ENCODE measurements around the gene NCBP1. TPM values are rescaled to one million over a fixed set of nuclear protein-coding genes. Genes with fewer than 3 reads are reported as not detected.

NCBP1 gene
- total and polyA plus RNA-seq, 5 experiments from 2014 or later, result 17.9 to 43.6 (median 19.7) TPM

- no peak for DNase-seq
- no peak for ATAC-seq
- Mint-ChIP-seq H3K36me3 (peaks cover 0 to 20% (median 0%) of the 10 kb centered on the region in 3 donors), H3K4me1 (peaks cover 30 to 55% (median 48%) of the 10 kb centered on the region in 4 donors), H3K27me3 (no peaks in the 10 kb centered on the region), H3K4me3 (no peak overlapping the region), H3K27ac (peak overlapping the region in 2 of 10 donors; percentile 51 to 66), H3K9me3 (no peaks in the 10 kb centered on the region)
- POLR2A ChIA-PET, result no interaction called here
These were observed 3.0 kb upstream of the NCBP1 start for GRCh38 chr9:97630591-97630990.

- peak overlapping the region; percentile 90 to 100 (median 98) for H3K4me3 Mint-ChIP-seq
- POLR2A ChIA-PET, result interaction anchor here (0.7 to 4.8 kb wide), 14 partner anchors 13 to 1066 kb away, joined by 3 to 30 read pairs (median 4); partner anchors contain the start of genes ANP32B, TBC1D2, TDRD7 and TRMO
- H3K27ac Mint-ChIP-seq, result peak overlapping the region; percentile 95 to 100 (median 99)
- DNase-seq (peak in 4 of 10 donors; percentile 4 to 25 (median 10)), ATAC-seq (no peak)
- peaks cover 0 to 17% (median 0%) of the 10 kb centered on the region in 3 donors for H3K36me3 Mint-ChIP-seq
- H3K9me3 Mint-ChIP-seq, result no peaks in the 10 kb centered on the region
- no peaks in the 10 kb centered on the region for H3K27me3 Mint-ChIP-seq
- peaks cover 37 to 69% (median 59%) of the 10 kb centered on the region in 4 donors for H3K4me1 Mint-ChIP-seq
These were observed 1.2 kb upstream of the NCBP1 start for GRCh38 chr9:97632248-97632984.

GRCh38 chr9:97633859-97634490 lies 354 bp downstream of the NCBP1 start:
- peak in 3 of 10 donors; percentile 25 to 43 (median 41) for DNase-seq
- peak; percentile 0 for ATAC-seq
- POLR2A ChIA-PET, result interaction anchor here (0.7 to 4.8 kb wide), 16 partner anchors 12 to 857 kb away, joined by 3 to 30 read pairs (median 4); partner anchors contain the start of genes ANP32B, CORO2A, TBC1D2 and TDRD7
- Mint-ChIP-seq H3K4me1 (peaks cover 43 to 81% (median 67%) of the 10 kb centered on the region in 4 donors), H3K36me3 (peaks cover 0 to 18% (median 0%) of the 10 kb centered on the region in 3 donors), H3K4me3 (peak overlapping the region; percentile 90 to 100 (median 98)), H3K27me3 (no peaks in the 10 kb centered on the region), H3K27ac (peak overlapping the region; percentile 95 to 100 (median 99)), H3K9me3 (no peaks in the 10 kb centered on the region)

- ATAC-seq (no peak), DNase-seq (no peak)
- peak overlapping the region in 9 of 10 donors; percentile 29 to 100 (median 98) for H3K27ac Mint-ChIP-seq
- H3K4me1 Mint-ChIP-seq, result peaks cover 43 to 82% (median 69%) of the 10 kb centered on the region in 4 donors
- no peaks in the 10 kb centered on the region for H3K9me3 Mint-ChIP-seq
- H3K36me3 Mint-ChIP-seq, result peaks cover 0 to 19% (median 0%) of the 10 kb centered on the region in 3 donors
- H3K27me3 Mint-ChIP-seq, result no peaks in the 10 kb centered on the region
- peak overlapping the region; percentile 90 to 100 (median 98) for H3K4me3 Mint-ChIP-seq
- POLR2A ChIA-PET, result interaction anchor here (4.8 kb wide), 1 partner anchor 62 kb away, joined by 30 read pairs; the partner anchor contains the start of gene XPA
These were observed 1.4 kb downstream of the NCBP1 start for GRCh38 chr9:97635026-97635425.

DNA sequence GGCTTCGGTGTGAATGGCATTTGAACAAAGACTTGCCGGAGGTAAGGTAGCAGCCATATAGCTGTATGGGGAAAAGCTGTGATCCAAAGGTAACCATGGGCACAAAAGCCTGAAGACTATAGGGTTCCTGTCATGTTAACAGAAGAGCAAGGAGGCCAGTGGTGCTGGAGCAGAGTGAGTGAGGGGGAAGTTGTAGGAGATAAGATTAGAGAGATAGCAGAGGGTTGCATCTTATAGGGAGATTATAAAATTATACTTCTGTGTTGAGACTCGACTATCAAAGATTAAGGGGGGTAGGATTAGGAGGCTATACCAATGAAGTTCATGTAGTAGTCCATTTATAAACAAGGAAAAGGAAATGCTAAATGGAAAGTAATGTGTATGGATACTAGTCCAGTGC lies 3.3 kb downstream of the NCBP1 start:
- Mint-ChIP-seq H3K4me1 (peaks cover 41 to 77% (median 68%) of the 10 kb centered on the region in 4 donors), H3K36me3 (peaks cover 0 to 34% (median 5%) of the 10 kb centered on the region in 3 donors), H3K9me3 (no peaks in the 10 kb centered on the region), H3K27me3 (no peaks in the 10 kb centered on the region), H3K4me3 (peak overlapping the region in 9 of 10 donors; percentile 13 to 69 (median 46)), H3K27ac (peak overlapping the region in 6 of 10 donors; percentile 1 to 68 (median 22))
- DNase-seq, result no peak
- POLR2A ChIA-PET, result no interaction called here
- ATAC-seq, result no peak

GRCh38 chr9:97638666-97639065 lies 5.0 kb downstream of the NCBP1 start:
- ATAC-seq, result no peak
- Mint-ChIP-seq H3K27ac (peak overlapping the region in 2 of 10 donors; percentile 16 to 59), H3K4me3 (peak overlapping the region in 3 of 10 donors; percentile 2 to 59 (median 13)), H3K27me3 (no peaks in the 10 kb centered on the region), H3K9me3 (no peaks in the 10 kb centered on the region), H3K4me1 (peaks cover 38 to 71% (median 61%) of the 10 kb centered on the region in 4 donors), H3K36me3 (peaks cover 0 to 48% (median 5%) of the 10 kb centered on the region in 3 donors)
- POLR2A ChIA-PET, result no interaction called here
- no peak for DNase-seq

DNA sequence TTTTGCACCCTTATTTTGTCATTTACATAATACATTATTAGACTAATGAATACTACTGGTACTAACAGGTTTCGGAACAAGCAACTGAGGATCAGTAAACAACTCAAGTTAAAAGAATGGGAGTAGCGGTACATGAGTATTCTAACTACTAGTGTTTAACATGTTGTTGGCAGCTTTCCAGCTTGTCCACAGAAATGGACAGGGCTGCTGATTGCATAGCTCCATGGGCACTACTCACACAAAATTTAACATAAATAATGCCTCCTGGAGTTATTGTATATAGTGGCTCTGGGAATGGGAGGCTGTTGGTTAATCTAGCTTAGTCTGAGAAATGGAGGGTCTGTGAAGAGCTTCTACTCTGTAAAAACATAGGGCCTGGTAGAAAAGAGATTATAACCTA lies 6.7 kb downstream of the NCBP1 start:
- Mint-ChIP-seq H3K4me3 (no peak overlapping the region), H3K36me3 (peaks cover 0 to 63% (median 12%) of the 10 kb centered on the region in 3 donors), H3K27me3 (no peaks in the 10 kb centered on the region), H3K9me3 (no peaks in the 10 kb centered on the region), H3K4me1 (peaks cover 30 to 61% (median 48%) of the 10 kb centered on the region in 4 donors), H3K27ac (peak overlapping the region in 4 of 10 donors; percentile 1 to 32 (median 18))
- POLR2A ChIA-PET, result interaction anchor here (0.6 to 0.8 kb wide), 2 partner anchors 8 to 1177 kb away, joined by 3 read pairs; no protein-coding TSS in a partner anchor
- DNase-seq (no peak), ATAC-seq (no peak)

- Mint-ChIP-seq H3K9me3 (no peaks in the 10 kb centered on the region), H3K4me1 (peaks cover 4 to 12% (median 8%) of the 10 kb centered on the region in 4 donors), H3K27me3 (no peaks in the 10 kb centered on the region), H3K27ac (no peak overlapping the region), H3K4me3 (no peak overlapping the region), H3K36me3 (peaks cover 0 to 82% (median 22%) of the 10 kb centered on the region in 3 donors)
- ATAC-seq (no peak), DNase-seq (no peak)
- POLR2A ChIA-PET, result interaction anchor here (1.6 kb wide), 1 partner anchor 12 kb away, joined by 3 read pairs; the partner anchor contains the start of gene NCBP1
These were observed 12.1 kb downstream of the NCBP1 start for GRCh38 chr9:97645720-97646119.

- H3K27me3 Mint-ChIP-seq, result no peaks in the 10 kb centered on the region
- peak overlapping the region in 2 of 10 donors; percentile 2 to 86 for H3K27ac Mint-ChIP-seq
- no peak overlapping the region for H3K4me3 Mint-ChIP-seq
- H3K4me1 Mint-ChIP-seq, result peaks cover 2 to 11% (median 8%) of the 10 kb centered on the region in 4 donors
- POLR2A ChIA-PET, result no interaction called here
- H3K9me3 Mint-ChIP-seq, result no peaks in the 10 kb centered on the region
- no peak for DNase-seq
- peaks cover 0 to 82% (median 17%) of the 10 kb centered on the region in 3 donors for H3K36me3 Mint-ChIP-seq
- ATAC-seq, result no peak
These were observed 14.4 kb downstream of the NCBP1 start for GRCh38 chr9:97647996-97648395.

GRCh38 chr9:97651646-97652045 lies 18.0 kb downstream of the NCBP1 start:
- POLR2A ChIA-PET, result interaction anchor here (1.2 kb wide), 1 partner anchor 18 kb away, joined by 4 read pairs; the partner anchor contains the start of genes NCBP1 and TSTD2
- Mint-ChIP-seq H3K36me3 (peaks cover 0 to 86% (median 30%) of the 10 kb centered on the region in 3 donors), H3K27ac (peak overlapping the region in 1 of 10 donors; percentile 63), H3K4me1 (peaks cover 0 to 4% (median 1%) of the 10 kb centered on the region in 4 donors), H3K27me3 (no peaks in the 10 kb centered on the region), H3K4me3 (no peak overlapping the region), H3K9me3 (no peaks in the 10 kb centered on the region)
- ATAC-seq (no peak), DNase-seq (no peak)

DNA sequence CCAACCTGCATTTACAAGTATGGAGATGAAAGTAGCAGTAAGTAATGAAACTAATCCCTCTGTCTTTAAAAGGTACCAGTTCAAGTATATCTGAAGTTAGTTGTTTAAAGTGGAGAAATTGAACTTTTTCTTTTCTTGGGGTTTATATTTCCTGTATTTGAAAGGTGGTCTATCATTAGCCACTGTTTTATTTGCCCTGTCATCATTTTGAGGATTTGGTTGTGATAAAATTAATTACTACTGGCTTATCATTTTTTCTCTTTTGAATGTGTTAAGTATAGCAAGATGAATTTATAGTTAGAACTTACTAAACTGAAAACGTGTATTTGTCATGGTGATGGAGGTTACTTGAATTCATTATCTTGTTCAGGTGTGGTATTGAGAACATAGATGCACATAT lies 25.1 kb downstream of the NCBP1 start:
- Mint-ChIP-seq H3K4me3 (no peak overlapping the region), H3K27me3 (no peaks in the 10 kb centered on the region), H3K27ac (peak overlapping the region in 5 of 10 donors; percentile 15 to 56 (median 26)), H3K4me1 (peaks cover 0 to 8% (median 4%) of the 10 kb centered on the region in 4 donors), H3K36me3 (peaks cover 0 to 98% (median 37%) of the 10 kb centered on the region in 3 donors), H3K9me3 (no peaks in the 10 kb centered on the region)
- ATAC-seq (no peak), DNase-seq (no peak)
- POLR2A ChIA-PET, result no interaction called here

DNA sequence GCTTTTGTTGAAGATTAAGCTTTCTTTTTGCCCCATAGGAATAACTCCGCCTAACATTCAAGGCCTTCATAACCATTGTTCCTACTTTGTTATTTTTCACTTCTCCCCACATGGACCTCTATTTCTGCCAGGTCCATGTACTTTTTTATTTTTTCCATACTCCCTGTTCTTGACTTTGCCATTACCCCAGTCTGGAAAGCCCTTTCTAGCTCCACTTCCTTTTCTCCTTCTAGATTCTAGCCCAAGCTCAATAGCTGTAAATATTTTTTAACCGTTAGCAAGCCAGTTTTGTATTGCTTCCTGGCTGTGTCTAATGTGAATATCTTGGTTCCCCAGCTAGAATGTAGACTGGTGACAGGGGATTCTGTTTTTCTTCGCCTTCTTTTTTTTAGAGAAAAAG lies 26.1 kb downstream of the NCBP1 start:
- H3K4me1 Mint-ChIP-seq, result peaks cover 0 to 8% (median 6%) of the 10 kb centered on the region in 4 donors
- H3K9me3 Mint-ChIP-seq, result no peaks in the 10 kb centered on the region
- no peaks in the 10 kb centered on the region for H3K27me3 Mint-ChIP-seq
- H3K27ac Mint-ChIP-seq, result peak overlapping the region in 5 of 10 donors; percentile 6 to 79 (median 20)
- H3K36me3 Mint-ChIP-seq, result peaks cover 0 to 97% (median 37%) of the 10 kb centered on the region in 3 donors
- POLR2A ChIA-PET, result no interaction called here
- DNase-seq, result no peak
- no peak overlapping the region for H3K4me3 Mint-ChIP-seq
- ATAC-seq, result no peak
